Hepatocyte (in vitro differentiated cells): ENCODE results near the gene VWA8.

Experiments used
- EZH2phosphoT487 ChIP-seq: fragments of 200-600 bp; sonication (generic); IDR thresholded peaks from one replicate; pipeline ENCODE4 v1.6.1; 2018; ENCODE audit warnings: antibody characterized with exemption, mild to moderate bottlenecking, low read depth, moderate library complexity; ENCODE audit not compliant: unreplicated experiment, severe bottlenecking
- TF ChIP-seq, protein P1 (sequence below): fragments of 200-600 bp; sonication (generic); IDR thresholded peaks from 2 replicates; pipeline ENCODE4 v1.5.1; 2016; ENCODE audit warnings: antibody characterized with exemption, mild to moderate bottlenecking; ENCODE audit not compliant: poor library complexity

DNA sequence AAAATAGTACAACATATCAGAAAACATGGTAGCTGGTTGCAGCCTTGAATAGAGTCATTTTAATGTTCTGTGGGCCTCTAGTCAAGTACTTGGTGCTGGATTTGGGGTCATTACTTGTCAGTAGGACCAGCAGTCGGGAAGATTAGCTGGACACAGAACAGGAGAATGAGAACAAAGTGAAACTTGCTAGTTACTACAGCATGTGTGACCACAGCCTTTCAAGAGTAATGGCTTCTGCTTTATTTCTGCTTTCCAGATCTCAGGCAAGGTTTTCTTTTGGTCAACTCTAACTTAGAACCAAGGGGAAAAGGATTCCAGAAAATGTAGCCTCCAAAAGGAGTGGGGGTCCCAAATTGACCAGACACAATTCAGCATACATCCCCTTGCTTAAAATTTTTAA, 17.1 kb upstream of the VWA8 start:
- TF ChIP-seq EZH2phosphoT487 = no peak
- TF ChIP-seq, protein P1, sequence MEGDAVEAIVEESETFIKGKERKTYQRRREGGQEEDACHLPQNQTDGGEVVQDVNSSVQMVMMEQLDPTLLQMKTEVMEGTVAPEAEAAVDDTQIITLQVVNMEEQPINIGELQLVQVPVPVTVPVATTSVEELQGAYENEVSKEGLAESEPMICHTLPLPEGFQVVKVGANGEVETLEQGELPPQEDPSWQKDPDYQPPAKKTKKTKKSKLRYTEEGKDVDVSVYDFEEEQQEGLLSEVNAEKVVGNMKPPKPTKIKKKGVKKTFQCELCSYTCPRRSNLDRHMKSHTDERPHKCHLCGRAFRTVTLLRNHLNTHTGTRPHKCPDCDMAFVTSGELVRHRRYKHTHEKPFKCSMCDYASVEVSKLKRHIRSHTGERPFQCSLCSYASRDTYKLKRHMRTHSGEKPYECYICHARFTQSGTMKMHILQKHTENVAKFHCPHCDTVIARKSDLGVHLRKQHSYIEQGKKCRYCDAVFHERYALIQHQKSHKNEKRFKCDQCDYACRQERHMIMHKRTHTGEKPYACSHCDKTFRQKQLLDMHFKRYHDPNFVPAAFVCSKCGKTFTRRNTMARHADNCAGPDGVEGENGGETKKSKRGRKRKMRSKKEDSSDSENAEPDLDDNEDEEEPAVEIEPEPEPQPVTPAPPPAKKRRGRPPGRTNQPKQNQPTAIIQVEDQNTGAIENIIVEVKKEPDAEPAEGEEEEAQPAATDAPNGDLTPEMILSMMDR = no peak
